ENCODE data around the gene SUPT5H.

SUPT5H gene

DNA sequence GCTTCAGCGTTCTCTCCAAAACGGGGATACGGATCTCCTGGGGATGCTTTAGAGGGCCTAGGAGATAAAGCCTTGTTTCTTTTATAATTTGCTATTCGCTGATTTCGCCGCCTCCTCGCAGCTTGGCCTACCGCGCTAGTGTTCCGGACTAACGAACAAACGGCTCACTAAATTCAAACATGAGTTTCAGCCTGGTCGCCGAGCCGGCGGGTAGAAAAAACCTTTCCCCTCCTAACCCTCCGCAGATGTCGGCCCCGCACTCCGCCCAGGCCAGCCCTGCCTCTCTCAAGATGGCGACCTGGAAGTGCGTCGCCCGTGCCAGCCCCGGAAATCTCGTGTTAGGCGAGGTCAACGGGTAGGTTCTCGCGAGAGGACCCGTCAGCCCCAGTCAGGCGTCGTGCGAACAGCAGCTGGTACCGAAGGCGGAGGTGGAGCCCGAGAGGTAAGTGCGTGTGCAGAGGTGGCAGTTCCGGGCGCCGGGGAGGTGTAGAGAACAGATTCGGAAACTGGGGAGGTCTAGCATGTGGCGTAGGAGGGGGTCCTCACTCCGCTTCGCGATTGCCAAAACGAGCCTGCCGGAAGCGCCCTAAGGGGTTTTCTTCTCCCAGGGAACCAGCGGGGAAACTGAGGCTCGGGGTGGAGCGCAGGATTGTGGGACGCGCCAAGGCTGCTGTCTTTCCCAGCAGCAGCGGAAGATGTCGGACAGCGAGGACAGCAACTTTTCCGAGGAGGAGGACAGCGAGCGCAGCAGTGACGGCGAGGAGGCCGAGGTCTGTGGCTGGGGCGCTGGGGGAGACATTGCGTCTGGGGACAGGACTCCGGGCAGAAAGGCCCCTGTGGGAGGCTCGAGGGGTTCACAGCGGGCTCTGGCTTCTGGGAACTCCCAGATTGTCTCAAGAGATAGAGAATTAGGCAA, at the start of gene SUPT5H:
TSS of gene SUPT5H (plus strand) at position 387 of the 916 bp plus-strand sequence. CDS start at position 696, 309 bp downstream.
- peak; percentile 97 for DNase-seq

DNA sequence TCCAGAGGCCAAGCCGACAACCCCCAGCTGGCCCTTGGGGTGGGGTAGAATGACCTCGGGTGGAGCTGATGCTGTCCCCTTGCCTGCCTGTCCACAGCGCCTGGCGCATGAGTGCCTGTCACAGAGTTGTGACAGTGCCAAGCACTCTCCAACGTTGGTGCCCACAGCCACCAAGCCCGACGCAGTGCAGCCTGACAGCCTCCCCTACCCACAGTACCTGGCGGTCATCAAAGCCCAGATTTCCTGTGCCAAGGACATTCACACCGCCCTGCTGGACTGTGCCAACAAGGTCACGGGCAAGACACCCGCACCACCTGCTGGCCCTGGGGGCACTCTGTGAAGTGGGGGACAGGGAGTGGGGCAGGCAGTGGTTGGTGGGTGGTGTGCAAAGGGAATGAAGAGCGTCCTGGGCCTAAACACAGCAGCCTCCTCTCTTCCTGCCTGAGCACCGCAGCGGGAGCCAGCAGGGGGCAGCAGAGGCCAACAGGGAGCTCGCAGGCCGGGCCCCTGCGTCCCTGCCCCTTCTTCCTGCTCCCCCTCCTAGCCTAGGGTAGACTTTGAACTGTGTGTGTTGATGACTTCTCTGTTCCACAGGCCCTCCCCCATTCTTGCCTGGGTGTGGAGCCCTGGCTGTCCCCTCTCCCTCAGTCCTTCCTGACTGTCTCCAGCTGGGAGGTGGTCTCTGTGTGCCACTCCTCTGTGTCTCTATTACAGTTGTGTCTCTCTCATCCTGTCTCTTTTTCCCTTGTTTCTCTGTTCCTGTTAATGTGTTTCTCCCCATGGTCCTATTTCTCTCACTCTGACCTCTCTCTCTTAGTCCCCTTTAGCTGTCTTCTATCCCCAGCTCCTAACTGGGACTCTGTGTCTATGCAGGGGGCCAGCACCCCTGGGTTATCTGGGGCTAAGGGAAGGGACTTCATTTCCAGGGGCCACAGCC, 47.8 kb upstream of the SUPT5H start:
- DNase-seq, result peak; percentile 96

DNA sequence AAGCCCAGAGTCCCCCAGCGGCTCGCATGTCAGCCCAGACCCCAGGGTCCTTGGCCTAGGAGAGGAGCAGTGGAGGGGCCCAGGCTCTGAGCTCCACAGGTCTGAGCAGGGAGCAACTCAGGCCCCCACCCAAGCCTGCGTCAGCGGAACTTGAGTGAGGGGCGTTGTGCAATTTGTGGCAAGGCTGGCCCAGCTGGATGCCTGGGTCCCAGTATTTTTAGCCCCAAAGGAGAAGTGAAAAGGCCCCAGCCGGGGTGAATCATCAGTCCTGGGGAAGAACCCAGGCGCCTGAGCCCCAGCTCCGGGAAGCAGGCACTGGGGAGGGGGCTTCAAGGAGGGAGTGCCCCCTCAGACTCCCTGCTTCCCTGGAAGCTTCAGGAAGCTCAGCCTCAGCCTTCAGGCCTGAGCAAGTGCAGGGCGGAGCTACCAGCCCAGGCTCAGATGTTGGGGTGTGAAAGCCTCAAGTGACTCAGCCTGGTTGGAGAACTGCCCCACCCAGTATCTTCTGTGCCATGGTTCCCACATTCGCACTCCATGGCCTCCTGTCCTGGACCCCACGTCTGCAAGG, 47.0 kb upstream of the SUPT5H start:
- DNase-seq, result peak; percentile 76

DNA sequence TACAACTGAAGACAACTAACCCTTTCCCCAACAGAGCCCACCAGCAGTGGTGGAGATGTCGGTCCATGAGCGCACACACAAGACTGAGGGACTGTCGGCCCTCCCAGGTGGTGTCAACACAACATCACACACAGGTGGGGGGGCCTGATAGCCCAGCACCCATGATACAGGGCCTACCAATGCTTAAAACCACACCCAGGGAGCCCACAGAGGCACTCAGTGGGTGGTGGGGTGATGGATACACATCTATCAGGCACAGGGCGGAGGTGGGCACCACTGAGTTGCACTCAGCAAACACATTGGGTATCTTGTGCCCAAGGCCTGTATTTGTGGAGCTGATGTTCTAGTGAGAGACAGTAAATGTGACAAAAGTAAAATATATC, 45.7 kb upstream of the SUPT5H start:
- no peak for DNase-seq

DNA sequence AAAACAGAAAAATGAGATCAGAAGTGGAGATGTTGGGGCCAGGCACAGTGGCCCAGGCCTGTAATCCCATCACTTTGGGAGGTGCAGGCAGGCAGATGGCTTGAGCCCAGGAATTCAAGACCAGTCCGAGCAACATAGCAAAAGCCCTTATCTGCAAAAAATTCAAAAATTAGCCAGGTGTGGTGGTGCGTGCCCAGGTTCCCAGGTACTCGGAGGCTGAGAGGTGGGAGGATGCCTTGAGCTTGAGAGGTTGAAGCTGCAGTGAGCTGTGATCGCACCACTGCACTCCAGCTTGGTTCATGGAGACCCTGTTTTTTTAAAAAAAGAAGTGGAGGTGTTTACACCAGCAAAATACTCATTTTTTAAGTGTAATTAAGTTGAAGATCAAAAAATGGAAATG, 45.3 kb upstream of the SUPT5H start:
- DNase-seq, result no peak

DNA sequence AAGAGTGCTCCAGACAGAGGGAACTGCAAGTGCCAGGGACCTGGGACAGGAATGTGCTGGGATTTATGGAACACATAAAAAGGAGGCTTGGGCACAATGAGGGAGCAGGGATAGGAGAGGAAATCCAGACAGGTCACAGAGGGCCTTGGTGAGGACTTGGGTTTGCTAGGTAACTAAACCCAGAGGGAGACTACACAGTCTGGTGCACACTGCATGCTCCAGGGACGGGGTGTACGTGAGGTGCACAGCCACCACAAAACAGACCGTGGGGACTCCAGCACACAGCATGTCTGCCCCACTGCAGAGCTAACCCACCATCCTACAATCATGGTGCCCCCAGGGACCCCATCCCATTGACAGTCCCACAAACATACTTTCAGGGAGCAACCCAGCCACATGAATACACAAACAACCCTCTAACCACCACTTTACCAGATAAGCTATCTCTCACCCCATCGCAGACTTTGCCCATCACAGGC, 44.3 kb upstream of the SUPT5H start:
- DNase-seq, result no peak

DNA sequence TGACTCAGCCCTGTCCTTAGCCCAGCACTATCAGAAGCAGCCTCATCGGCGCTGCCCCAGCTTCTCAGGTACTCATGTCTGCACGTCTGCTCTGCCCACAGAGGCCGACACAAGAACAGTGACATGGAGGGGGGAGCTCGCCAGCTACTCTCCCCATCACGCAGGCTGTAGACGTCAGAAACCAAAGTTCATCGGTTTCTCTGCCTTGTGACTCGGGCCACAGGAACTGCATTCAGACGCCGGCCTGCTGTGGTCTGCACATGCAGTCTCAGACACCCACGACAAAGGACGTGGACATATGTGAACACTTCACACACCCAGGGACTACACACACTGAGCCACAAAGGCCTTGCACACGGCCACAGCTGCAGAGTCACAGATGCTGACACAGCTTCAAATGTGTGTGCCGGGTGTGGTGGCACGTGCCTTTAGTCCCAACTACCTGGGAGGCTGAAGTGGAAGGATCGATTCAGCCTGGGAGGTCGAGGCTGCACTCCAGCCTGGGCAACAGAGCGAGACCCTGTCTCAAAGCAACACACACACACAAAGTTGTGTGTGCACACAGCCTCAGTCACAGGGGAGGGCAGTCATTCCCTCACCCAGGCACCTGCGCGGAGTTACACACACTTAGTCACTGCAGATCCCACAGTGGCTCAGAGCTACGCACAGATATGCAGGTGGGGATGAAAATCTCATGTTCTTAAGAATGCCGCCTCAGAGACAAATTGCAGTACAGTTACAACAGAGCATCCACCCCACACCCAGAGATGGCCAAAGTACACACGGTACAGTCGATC, 43.6 kb upstream of the SUPT5H start:
- peak; percentile 91 for DNase-seq

DNA sequence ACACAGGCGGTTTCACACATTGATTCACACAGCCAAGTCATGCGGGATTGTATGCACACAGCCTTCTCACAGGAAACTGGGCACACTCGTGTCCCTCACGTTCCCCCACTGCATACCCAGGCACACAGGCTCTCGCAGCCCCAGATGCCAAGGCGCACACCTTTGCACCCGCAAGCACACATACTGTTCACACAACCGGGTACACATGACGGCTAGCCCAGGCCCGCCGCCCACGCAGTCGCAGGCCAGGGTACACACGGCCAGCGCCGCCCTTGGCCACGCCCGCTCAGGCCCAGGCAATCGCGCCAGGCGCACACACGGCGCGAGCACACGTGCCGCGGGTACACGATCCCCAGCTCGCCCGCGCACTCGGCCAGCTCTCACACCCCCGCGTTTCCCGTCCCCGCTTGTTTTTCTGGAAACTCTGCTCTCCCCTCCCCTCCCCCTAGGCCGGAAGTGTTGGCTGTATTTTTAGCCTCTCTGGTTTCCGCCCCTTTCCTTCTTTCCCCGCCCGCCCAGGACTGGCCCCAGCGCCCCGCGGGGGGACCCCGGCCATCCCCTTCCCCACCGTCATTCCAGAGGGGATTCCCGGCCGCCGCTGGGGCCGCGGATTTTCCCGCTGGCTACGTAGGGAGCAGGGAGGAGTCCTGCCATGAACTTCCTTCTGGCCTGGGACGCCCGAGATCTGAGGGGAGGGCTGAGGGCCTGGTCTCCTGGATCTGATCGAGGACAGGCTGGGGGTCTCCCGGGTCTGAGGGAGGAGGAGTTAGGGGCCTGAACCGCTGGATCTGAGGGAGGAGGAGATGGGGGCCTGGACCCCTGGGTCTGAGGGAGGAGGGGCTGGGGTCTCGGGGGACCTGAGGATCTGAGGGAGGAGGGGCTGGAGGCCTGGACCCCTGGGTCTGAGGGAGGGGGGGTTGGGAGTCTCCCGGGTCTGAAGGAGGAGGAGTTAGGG, 42.8 kb upstream of the SUPT5H start:
- DNase-seq, result peak; percentile 90

DNA sequence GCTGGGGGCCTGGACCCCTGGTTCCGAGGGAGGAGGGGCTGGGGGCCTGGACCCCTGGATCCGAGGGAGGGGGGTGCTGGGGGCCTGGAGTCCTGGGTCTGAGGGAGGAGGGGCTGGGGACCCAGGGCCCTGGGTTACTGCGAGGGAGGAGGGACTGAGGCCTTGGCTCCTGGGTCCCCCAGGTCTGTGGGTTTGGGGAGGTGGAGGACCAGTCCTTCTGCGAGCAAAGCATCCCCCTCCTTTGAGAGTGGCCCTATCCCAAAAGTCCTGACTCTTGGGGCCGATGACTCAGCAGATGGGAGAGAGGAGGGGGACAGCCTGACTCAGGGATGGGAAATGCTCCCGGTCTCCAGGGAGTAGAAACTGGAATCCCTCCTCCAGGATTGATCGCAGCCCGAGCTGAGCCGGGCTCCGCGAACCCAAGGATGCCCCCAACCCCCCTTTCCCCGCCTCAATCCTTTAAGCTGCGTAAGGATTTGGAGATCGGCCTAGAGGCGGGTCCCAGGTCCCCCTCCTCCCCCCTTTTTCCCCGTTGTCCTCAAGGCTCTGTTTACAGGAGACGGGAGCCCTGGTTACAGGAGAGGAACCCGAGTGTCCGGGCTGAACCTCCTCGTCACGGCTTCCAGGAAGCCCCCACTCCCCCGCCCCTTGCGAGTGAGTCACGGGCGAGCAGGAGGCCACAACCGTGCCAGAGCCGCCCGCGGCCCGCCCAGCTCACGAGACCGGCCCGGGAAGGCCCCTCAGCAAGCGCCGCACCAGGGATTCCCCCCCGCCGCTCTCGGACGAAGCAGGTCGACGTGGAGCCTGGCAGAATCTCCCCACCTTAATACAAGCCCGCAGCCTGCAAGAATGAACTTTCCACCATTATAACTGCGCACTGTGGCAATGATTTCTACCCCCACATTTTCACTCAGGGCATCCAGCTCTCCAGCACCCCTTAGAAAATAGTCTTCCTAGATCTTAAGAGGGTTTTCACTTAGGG, 41.8 kb upstream of the SUPT5H start:
- peak; percentile 96 for DNase-seq

DNA sequence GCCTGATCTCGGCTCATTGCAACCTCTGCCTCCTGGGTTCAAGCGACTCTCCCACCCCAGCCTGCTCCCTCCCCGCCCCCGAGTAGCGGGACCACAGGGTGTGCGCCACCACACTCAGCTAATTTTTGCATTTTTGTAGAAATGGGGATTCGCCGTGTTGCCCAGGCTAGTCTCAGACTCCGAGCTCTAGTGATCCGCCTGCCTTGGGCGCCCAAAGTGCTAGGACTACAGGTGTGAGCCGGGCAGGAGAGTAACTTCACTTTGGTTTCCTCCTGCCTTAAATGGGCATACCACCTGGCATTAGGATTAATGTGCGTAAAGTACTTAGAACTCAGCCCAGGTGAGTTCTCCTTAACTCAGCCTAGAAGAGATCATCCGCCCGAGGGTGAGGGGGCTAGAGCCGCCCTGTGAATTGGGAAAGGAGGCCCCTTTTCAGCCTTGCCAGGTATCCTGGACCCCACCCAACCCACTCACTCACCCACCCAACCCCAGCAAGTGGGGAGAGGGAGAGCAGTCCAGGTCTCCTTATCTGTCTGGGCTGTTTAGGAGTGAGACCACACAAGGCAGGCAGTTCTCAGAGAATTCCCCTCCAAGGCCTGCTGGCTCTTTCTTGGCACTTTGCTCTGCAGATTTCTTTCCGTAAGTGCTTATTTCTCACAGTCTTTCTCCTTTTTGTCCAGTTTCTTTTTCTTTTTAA, 40.0 kb upstream of the SUPT5H start:
- peak; percentile 38 for DNase-seq

DNA sequence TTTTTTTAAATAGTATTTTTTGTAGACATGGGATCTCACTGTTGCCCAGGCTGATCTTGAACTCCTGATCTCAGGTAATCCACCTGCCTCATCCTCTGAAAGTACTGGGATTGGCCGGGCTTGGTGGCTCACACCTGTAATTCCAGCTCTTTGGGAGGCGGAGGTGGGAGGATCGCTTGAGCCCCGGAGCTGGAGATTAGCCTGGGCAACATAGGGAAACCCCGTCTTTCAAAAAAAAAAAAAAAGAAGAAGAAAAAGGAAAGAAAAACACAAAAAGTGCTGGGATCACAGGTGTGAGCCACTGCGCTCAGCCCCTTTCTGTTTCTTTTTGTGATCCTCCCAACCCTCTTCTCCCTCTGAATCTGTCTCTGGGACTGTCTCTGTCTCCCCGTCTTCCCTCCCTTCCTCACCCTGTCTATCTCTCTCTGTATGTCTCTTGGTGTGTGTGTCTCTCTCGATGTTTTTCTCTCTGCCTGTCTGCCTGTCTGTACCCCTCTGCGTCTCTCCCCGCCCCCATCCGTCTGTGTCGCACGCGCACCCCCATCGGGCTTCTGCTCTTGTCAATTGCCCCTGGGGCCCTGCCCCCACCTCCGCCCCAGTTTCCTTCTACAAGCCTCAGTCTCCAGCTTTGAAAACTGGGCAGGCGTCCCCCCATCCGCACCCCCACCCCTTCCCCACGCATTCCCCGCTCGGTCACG, 39.3 kb upstream of the SUPT5H start:
- DNase-seq, result peak; percentile 99

DNA sequence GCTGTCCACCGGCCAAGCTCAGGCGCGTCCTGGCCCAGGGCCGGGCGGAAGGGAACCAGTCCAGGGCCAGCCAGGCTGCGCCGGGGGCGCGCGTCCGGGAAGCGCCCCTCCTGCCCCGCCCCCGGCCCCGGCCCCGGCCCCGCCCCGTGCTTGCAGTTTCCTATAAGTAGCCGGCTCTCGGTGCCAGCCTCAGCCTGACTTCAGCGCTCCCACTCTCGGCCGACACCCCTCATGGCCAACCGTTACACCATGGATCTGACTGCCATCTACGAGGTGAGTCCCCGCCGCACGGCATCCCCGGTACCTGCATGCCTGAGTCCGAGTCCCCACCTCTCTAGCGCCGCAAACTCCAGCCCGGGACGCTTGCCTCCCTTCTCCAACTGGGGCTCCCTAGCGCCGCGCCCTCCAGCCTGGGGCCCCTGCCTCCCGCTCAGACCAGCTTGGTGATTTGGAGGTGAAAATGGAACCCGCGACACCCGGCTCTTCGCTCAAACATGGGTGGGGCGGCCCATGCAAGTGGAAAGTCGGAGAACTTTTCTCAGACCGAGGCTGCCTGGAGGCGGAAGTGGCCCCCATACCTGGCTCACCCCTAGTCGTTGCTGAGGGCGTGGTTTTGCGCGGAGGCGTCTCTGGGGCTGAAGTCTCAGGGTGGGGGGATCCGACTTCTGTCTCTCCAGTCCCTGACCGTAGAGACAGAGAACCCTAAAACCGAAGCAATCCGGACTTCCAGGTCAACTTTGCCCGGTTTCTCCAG, 38.5 kb upstream of the SUPT5H start, which contains the start of gene ZFP36:
TSS of gene ZFP36 (plus strand) at position 192 of the 754 bp plus-strand sequence. CDS start at position 250, 58 bp downstream.
- DNase-seq, result peak; percentile 94

DNA sequence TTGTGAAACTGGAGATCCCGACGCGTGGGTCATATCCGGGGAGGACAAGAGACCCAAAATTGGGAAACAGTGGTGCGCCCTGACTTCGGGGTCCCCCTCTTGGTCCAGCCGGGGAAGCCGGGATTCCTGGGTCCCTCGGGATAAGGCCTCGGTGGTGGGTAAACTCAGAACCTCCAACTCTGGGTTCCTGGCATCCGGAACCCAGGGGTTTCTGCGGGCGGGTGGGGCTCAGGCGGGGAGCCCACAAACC, 38.0 kb upstream of the SUPT5H start:
- DNase-seq, result no peak

DNA sequence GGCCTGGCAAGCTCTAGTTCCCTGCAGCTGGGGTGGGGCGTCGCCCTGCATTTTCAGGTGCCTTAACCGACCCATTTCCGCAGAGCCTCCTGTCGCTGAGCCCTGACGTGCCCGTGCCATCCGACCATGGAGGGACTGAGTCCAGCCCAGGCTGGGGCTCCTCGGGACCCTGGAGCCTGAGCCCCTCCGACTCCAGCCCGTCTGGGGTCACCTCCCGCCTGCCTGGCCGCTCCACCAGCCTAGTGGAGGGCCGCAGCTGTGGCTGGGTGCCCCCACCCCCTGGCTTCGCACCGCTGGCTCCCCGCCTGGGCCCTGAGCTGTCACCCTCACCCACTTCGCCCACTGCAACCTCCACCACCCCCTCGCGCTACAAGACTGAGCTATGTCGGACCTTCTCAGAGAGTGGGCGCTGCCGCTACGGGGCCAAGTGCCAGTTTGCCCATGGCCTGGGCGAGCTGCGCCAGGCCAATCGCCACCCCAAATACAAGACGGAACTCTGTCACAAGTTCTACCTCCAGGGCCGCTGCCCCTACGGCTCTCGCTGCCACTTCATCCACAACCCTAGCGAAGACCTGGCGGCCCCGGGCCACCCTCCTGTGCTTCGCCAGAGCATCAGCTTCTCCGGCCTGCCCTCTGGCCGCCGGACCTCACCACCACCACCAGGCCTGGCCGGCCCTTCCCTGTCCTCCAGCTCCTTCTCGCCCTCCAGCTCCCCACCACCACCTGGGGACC, 37.6 kb upstream of the SUPT5H start:
- peak; percentile 78 for DNase-seq

DNA sequence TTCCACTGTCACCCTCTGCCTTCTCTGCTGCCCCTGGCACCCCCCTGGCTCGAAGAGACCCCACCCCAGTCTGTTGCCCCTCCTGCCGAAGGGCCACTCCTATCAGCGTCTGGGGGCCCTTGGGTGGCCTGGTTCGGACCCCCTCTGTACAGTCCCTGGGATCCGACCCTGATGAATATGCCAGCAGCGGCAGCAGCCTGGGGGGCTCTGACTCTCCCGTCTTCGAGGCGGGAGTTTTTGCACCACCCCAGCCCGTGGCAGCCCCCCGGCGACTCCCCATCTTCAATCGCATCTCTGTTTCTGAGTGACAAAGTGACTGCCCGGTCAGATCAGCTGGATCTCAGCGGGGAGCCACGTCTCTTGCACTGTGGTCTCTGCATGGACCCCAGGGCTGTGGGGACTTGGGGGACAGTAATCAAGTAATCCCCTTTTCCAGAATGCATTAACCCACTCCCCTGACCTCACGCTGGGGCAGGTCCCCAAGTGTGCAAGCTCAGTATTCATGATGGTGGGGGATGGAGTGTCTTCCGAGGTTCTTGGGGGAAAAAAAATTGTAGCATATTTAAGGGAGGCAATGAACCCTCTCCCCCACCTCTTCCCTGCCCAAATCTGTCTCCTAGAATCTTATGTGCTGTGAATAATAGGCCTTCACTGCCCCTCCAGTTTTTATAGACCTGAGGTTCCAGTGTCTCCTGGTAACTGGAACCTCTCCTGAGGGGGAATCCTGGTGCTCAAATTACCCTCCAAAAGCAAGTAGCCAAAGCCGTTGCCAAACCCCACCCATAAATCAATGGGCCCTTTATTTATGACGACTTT, 36.8 kb upstream of the SUPT5H start:
- peak; percentile 39 for DNase-seq

Data from CD4-positive, alpha-beta T cell treated with Interleukin-6 for 4 hours (primary cell).